GM12874 (cell line): Measurements from ENCODE around the gene AMZ2.

Source experiments
- CTCF ChIP-seq: IDR thresholded peaks from 2 replicates; pipeline ENCODE4 v1.5.1; 2011; ENCODE audit warnings: low read depth, mild to moderate bottlenecking, control low read depth, low read length, moderate library complexity; ENCODE audit not compliant: insufficient read depth

The AMZ2 gene

GRCh38 chr17:68248891-68249290 is 1.0 kb downstream of the AMZ2 start:
- TF ChIP-seq CTCF: no peak

- no peak for TF ChIP-seq CTCF
Measured at GRCh38 chr17:68249354-68249765, 1.5 kb downstream of the AMZ2 start.

GRCh38 chr17:68255151-68255550 is 7.3 kb downstream of the AMZ2 start:
- no peak for TF ChIP-seq CTCF

- no peak for TF ChIP-seq CTCF
Measured at GRCh38 chr17:68255731-68256538, 8.1 kb downstream of the AMZ2 start.

- no peak for TF ChIP-seq CTCF
Measured at GRCh38 chr17:68257934-68258333, 10.1 kb downstream of the AMZ2 start.

GRCh38 chr17:68260051-68260762 is 12.4 kb downstream of the AMZ2 start:
- no peak for TF ChIP-seq CTCF

- TF ChIP-seq CTCF: peak; percentile 39; the same call in 1 of the 2 replicates
Measured at GRCh38 chr17:68263101-68263681, 15.3 kb downstream of the AMZ2 start.
